Measurements from ENCODE around the gene CPXM1. TPM values are rescaled to one million over a fixed set of nuclear protein-coding genes. Genes with fewer than 3 reads are reported as not detected.

CPXM1 gene
- total and polyA plus RNA-seq, 9 of the 15 experiments (the other 6 are each of a cell fraction or from before 2014, with no cell fraction given): 0.04 to 1.1 (median 0.37) TPM; not detected in 2

DNA sequence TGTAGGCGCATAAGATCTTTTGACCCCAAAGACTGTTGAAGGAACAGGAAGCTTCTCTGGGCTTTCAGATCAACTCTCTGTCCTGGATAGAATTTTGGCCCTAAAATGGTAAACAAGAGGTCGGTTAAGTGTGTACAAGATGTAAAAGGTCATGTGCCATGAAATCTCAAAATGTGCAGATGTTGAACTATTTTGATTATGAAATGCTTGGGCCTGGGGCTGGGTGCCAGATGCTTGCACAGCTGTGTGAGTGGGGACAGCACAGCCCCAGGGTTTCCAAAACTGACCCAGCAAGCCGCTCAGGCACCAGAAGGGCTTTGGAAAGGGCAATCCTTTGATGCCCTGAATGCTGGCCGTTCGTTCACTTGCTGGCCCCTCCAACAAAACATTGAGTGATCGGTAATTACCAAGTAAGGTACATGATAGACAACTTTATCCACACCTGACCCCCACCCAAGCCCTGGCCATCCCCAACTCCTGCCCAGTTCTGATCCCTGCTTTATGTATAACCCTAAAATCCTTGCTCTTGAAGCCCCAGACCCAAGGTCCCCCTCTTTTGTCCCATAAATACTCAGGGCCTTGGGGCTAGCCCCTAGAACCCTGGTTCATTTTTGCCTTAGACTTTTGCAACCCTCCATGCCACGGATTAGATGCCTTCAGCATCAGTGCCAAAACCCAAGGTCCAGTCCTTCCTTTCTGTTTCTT is 17.6 kb upstream of the CPXM1 start:
- POLR2A ChIA-PET: interaction anchor here (0.7 kb wide), 1 partner anchor 9 kb away, joined by 3 read pairs; no protein-coding TSS in a partner anchor
- intact Hi-C loops (cut with micrococcal nuclease): loop anchor here (2.0 kb wide), 1 partner anchor 35 kb away; no protein-coding TSS in a partner anchor
- TF ChIP-seq, protein P1, sequence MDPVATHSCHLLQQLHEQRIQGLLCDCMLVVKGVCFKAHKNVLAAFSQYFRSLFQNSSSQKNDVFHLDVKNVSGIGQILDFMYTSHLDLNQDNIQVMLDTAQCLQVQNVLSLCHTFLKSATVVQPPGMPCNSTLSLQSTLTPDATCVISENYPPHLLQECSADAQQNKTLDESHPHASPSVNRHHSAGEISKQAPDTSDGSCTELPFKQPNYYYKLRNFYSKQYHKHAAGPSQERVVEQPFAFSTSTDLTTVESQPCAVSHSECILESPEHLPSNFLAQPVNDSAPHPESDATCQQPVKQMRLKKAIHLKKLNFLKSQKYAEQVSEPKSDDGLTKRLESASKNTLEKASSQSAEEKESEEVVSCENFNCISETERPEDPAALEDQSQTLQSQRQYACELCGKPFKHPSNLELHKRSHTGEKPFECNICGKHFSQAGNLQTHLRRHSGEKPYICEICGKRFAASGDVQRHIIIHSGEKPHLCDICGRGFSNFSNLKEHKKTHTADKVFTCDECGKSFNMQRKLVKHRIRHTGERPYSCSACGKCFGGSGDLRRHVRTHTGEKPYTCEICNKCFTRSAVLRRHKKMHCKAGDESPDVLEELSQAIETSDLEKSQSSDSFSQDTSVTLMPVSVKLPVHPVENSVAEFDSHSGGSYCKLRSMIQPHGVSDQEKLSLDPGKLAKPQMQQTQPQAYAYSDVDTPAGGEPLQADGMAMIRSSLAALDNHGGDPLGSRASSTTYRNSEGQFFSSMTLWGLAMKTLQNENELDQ (CRISPR knock-in tag; IDR thresholded peaks at IDR 0.05; ENCODE audit: borderline replicate concordance): no peak
- TF ChIP-seq RUNX1 (IDR thresholded peaks at IDR 0.05; ENCODE audit: low read depth) (no peak), ZNF655 (CRISPR knock-in tag; IDR thresholded peaks at IDR 0.05) (no peak), TCF7L2 (IDR thresholded peaks at IDR 0.05; ENCODE audit: low read depth, low read length) (no peak)
- TF ChIP-seq, protein P2, sequence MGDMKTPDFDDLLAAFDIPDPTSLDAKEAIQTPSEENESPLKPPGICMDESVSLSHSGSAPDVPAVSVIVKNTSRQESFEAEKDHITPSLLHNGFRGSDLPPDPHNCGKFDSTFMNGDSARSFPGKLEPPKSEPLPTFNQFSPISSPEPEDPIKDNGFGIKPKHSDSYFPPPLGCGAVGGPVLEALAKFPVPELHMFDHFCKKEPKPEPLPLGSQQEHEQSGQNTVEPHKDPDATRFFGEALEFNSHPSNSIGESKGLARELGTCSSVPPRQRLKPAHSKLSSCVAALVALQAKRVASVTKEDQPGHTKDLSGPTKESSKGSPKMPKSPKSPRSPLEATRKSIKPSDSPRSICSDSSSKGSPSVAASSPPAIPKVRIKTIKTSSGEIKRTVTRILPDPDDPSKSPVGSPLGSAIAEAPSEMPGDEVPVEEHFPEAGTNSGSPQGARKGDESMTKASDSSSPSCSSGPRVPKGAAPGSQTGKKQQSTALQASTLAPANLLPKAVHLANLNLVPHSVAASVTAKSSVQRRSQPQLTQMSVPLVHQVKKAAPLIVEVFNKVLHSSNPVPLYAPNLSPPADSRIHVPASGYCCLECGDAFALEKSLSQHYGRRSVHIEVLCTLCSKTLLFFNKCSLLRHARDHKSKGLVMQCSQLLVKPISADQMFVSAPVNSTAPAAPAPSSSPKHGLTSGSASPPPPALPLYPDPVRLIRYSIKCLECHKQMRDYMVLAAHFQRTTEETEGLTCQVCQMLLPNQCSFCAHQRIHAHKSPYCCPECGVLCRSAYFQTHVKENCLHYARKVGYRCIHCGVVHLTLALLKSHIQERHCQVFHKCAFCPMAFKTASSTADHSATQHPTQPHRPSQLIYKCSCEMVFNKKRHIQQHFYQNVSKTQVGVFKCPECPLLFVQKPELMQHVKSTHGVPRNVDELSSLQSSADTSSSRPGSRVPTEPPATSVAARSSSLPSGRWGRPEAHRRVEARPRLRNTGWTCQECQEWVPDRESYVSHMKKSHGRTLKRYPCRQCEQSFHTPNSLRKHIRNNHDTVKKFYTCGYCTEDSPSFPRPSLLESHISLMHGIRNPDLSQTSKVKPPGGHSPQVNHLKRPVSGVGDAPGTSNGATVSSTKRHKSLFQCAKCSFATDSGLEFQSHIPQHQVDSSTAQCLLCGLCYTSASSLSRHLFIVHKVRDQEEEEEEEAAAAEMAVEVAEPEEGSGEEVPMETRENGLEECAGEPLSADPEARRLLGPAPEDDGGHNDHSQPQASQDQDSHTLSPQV (IDR thresholded peaks at IDR 0.05): no peak

More for the DNA sequence above, 17.6 kb upstream of the CPXM1 start:
- no peaks in the 10 kb centered on the region for H3K9me3 ChIP-seq (replicated peaks; ENCODE audit: control insufficient read depth, insufficient read depth, low read depth, low read length)
- ATAC-seq (no peak), FAIRE-seq (no peak), DNase-seq (ENCODE audit: extremely low read depth in 1 of 4, low spot score in 3 of 4) (no peak)
- peaks cover 14 to 38% of the 10 kb centered on the region in 2 experiments for H3K4me1 ChIP-seq (replicated peaks in 1 of 2; ENCODE audit: control insufficient read depth in 2 of 2, insufficient read depth in 2 of 2, low read length in 2 of 2)
- no TSS peak for BruUV-seq (replicated peaks)
- no peaks in the 10 kb centered on the region for H3K79me2 ChIP-seq (ENCODE audit: control insufficient read depth, insufficient read depth, low read length)
- H3K36me3 ChIP-seq (ENCODE audit: control insufficient read depth, insufficient read depth, low read length): no peaks in the 10 kb centered on the region
- H3K4me2 ChIP-seq (ENCODE audit: insufficient read depth, low read length): no peak overlapping the region
- in situ Hi-C loops (cut with MboI): no loop called here
- H3K27me3 ChIP-seq (ENCODE audit: control insufficient read depth in 2 of 2, insufficient read depth in 2 of 2, low read length in 2 of 2): no peaks in the 10 kb centered on the region
- no peak overlapping the region for H3K27ac ChIP-seq (ENCODE audit: extremely low read depth, low read depth, low read length)
- 37% methylated on average over 7 of the region's 7 CpGs for WGBS (ENCODE audit: insufficient coverage, low coverage, missing lambda C conversion rate)
- CTCF ChIA-PET (ENCODE audit: low intra/inter-chr PET ratio): interaction anchor here (0.6 kb wide), 2 partner anchors 183 to 858 kb away, joined by 3 read pairs; no protein-coding TSS in a partner anchor
- no peak overlapping the region for H3K4me3 ChIP-seq
- H2AFZ ChIP-seq (ENCODE audit: low read depth, low read length): no peak overlapping the region
- H3K9ac ChIP-seq (ENCODE audit: insufficient read depth in 1 of 2, low read depth in 2 of 2, low read length in 2 of 2): no peak overlapping the region
- H4K20me1 ChIP-seq (replicated peaks; ENCODE audit: control insufficient read depth, insufficient read depth, low read length): no peaks in the 10 kb centered on the region
- peaks cover 3% of the 10 kb centered on the region for H3K9me1 ChIP-seq (ENCODE audit: control insufficient read depth, insufficient read depth, low read length)

All from K562 (cell line).